Daoy (cell line): Measurements from ENCODE around the gene LCN12. TPM values are rescaled to one million over a fixed set of nuclear protein-coding genes. Genes with fewer than 3 reads are reported as not detected.

Experiments
- DNase-seq: peaks from one replicate; pipeline ENCODE4 v3.0.0-alpha.2; 2015; ENCODE audit warnings: low read depth
- total RNA-seq: library from RNA; depleted of rRNA; stranded (reverse); fragments of >200 nt; shearing (Covaris generic); gene quantifications from 2 replicates; pipeline ENCODE4 v1.2.3, GENCODE V29; 2014

LCN12 gene
- total RNA-seq, 1 experiment from 2014 or later: not detected

- DNase-seq: no peak
Measured at GRCh38 chr9:136957901-136958300, 5.8 kb downstream of the LCN12 start.

DNA sequence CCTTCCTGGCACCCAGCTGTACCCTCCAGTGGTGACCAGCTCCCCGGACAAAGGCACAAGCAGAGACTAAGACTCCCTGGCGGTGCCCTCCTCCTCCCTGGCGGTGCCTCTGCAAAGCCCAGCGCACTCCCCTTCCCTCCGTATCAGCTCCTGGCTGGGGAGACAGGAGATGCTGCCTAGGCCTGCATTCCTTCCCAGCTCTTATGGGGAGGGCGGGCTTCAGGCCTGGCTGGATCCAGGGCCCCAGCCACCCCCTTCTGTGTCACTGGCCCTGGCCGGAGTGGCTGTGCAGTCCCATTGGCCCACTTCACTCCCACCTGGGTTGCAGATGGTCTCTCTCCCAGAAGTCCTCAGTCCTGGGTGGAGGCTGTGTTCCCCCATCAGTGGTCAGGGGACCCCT is 6.4 kb downstream of the LCN12 start:
- no peak for DNase-seq

DNA sequence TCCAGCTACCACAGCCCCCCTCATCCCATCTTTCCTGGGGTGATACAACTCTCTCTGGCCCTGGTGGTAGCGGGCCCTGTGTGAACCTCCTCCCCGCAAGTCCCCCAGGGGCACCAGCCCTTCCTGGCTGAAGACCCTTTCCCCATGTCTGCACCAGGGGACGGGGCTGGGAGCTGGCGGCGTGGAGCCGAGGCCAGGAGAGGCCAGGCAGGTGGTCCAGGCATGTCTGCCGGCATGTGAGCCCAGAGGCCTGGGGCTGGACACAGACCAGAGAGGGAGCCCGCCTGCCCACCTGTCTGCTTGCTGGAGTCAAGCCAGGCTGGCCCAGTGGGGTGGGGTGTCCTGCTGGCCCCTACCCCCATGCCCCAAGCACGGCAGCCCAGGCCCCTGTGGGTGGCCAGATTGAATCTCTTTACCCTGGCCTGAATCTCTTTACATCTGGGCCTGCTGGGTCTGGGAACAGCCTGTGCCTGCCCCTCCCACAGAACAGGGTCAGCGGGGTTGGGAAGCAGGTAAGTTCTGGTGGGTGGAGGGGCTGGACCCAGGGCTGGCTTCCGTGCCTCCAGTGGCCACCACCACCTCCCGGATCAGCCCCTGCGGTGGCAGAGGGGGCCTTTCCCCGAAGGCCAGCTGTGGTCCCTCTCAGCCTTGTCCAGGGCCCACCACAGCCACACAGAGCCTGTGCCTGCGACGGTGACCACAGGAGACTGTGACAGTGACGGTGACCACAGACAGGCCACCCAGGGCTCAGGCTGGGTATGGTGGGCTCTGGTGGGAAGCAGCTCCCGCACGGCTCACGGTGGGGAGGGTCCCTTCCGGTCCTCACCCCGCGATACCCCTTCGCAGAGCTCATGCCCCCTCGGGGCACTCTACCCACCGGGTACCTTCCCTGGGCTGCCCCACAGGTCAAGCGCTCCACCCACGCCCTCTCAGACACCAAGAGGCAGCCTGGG is 7.1 kb downstream of the LCN12 start:
- no peak for DNase-seq

DNA sequence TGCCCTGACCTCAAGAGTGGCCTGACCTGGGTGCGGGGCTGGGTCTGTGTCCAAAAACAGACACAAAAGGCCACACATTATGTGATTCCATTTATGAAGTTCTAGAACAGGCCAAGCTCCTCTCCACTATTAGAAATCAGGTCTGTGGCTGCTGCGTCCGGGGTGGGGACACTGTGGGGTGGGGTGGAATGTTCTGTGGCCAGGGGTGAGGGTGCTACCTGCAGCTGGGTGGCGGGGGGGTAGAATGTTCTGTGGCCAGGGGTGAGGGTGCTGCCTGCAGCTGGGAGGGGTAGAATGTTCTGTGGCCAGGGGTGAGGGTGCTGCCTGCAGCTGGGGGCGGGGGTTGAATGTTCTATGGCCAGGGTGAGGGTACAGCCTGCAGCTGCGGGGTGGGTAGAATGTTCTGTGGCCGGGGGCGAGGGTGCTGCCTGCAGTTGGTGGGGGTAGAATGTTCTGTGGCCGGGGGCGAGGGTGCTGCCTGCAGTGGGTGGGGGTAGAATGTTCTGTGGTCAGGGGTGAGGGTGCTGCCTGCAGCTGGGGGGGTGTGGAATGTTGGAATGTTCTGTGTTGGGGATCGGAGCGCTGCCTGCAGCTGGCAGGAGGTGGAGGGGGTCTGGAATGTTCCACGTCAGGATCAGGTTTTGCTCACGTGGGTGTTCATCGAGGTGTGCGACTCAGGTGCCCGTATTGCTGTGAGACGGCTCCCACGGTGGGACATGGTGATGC is 8.3 kb downstream of the LCN12 start:
- no peak for DNase-seq

DNA sequence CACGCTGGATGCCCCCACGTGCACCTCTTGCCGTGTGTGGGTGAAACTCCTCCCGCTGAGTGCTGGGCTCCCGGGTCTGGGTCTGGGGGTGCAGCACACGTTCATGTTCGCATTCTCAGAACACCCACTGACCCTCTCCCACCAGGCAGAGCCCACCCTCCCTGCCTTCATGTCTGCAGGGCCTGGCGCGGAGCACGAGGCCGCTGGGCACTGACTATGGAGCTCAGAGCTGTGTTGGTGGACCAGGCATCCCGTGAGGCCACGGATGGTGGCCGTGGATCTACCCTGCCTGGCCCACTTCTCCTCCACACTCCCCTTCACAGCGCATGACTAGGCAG is 8.8 kb downstream of the LCN12 start:
- no peak for DNase-seq

GRCh38 chr9:136961279-136962065 is 9.4 kb downstream of the LCN12 start:
- no peak for DNase-seq

- DNase-seq: no peak
Measured at GRCh38 chr9:136962163-136962562, 10.1 kb downstream of the LCN12 start.

DNA sequence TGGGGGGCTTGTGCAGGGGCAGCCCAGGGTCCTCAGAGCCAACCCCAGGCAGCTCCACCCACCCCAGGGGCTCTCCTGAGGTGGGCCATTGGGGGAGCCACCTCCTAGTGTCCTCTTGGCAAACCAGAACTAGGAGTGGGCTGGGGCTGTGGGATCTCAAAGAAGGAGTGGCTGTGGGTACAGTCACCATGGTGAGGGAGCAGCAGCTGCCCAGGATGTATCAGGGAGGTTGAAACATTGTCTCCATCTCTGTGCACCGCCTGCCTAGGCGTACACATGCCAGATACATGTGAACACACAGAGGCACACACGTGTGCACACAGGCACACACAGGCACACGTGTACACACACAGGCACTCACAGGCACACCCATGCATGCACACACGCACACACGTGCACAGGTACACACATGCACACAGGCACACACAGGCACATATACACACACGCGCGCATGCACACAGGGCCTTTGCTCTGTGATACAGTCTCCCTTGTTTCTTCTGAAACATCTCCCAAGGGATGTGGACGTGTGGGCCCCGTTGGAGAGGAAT is 10.7 kb downstream of the LCN12 start:
- no peak for DNase-seq

DNA sequence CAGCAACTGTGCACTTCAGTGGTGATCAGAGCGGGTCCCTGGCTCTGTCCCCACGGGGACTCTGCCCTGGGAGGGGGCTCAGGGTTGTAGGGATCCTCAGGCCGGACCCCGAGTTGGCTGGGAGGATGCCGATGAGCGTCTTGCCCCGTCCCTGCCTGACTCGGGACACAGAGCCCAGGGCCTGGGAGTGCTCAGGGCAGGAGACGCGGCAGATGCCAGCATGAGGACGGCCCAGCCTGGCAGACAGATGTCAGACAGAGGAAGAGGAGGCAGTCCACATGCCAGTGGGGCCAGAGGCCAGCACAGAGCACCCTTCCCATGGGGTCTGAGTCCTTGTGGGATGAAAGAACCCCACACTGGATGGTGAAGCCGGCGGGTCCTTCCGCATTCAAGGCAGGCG is 11.3 kb downstream of the LCN12 start:
- DNase-seq: no peak

- no peak for DNase-seq
Measured at GRCh38 chr9:136963751-136964150, 11.7 kb downstream of the LCN12 start.

DNA sequence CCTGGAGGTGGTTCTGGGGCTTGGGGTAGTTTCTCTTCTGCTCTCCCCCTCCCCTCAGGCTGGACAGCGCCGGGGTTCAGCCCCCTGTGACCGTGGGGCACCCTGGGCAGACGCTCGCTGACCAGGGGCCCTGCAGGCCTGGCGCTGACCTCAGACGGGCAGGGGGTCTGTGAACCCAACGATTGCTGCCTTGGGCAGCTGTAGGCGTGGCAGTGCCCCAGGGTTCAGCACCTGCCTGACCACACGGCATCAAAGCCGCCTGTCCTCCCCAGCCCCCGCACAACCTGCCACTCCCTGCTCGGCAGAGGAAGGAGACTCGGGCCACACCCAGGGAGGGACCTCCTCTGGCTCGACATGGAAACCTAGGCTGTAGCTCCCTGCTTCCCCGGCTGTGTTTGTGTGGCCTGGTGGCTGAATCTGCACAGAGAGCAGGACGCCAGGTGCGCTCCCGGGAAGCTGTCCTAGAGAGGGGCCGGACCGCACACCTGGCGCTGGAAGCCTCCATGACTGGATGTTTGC is 12.2 kb downstream of the LCN12 start:
- DNase-seq: no peak

DNA sequence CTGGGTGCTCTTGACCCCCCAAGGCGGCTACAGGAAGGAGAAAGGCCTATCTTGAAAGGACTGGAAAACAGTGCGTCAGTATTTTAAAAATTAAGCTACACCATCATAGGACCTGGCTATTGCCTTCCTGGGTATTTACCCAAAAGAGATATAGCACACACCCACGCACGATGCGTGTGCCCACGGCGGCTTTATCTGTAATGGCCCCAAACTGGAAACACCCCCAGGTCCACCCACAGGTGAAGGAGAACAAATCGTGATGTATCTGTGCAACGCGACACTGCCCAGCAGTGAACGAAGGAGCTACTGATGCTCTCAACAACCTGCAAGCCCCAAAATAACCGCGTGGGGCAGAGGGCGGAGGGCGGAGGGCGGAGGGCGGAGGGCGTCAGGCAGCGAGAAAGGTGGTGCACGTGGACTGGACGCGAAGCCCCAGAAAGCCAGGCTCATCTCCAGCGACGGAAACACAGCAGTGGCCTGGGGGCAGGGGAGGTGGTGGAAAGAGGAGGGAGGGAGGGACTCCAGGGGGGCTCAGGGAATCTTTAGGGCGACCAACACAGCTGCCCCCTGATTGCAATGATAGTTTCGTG is 12.9 kb downstream of the LCN12 start:
- no peak for DNase-seq

DNA sequence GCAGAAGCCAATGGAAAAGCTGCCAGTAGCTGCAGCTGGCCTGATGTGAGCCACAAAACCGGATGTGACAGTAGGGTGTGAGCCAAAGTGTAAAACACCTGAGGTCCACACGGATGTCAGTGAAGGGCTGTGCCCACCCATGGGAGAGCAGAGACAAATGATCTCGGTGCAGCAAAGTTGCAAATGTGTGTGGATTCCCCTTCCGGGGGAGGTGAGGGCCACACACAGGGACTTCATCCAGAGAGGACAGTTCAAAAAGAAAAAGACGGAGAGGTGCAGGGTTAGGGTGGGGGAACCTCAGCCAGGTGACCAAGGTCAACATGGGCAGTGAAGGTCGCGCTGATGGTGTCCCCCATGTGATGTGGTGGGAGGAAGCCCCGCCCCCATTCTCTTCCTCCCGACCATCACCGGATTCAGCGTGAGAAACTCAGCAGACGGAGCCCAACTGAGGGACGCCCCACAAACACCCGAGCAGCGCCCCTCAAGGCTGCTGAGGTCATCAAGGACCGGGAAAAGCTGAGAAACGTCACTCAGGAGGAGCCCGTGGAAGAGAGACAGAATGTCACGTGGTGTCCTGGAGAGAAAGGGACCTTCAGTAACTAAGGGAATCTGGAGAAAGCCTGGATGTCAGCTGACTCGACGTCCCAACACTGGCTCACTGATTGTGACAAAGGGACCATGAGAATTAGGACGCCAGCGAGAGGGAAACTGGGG is 13.9 kb downstream of the LCN12 start:
- DNase-seq: no peak

DNA sequence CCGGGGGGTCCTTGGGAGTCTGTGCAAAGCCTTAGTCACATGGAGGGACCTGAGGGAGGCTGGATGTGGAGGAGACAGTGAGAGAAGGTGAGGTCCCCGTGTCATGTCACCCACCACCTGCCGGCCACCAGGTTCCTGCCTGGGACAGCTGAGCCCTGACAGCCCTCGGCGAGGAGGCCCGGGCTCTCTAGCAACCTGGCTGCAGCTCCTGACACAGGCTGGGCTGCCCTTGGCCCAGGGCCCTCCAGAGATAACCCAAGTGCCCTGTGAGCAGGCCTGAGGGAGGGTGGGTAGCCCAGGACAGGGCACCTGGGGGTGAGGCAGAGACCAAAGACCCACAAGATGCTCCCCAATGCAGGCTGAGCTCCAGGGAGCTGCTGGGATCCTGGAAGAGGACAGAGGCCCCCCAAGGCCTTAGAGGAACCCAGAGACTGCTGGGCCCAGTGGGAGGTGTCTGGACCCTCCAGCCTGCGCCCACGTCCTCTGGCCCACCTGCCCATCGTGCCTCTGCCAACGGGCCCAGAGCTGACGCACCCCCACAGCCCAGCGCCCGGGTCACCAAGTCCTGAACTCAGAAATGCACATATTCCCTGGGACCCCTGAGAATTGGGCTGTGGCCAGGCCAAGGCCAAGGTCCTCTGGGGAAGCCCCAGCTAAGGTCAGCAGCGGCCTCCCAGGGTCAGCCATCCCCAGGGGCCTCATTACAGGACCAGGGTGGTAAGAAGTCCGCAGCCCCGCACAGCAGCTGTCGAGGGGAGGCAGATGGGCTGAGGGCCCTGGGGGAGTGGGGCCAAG is 16.5 kb downstream of the LCN12 start:
- no peak for DNase-seq

DNA sequence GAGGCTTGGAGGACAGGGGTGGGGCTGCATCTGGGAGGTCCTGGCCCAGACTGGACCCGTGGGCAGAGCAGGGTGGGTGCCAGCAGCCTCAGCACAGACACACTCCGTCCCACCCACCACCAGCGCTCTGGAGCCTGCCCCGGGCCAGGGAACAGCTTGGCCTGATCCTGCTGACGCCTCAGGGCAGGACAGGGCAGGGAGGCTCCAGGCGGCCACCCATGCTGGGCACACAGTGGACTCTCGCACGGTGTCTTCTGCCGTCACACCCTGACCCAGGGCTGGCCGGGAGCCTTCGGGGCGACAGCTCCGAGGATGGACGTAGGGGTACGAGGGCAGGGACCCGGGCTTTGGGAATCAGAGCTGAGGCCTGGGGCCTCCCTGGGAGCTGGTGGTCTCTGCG is 17.1 kb downstream of the LCN12 start:
- no peak for DNase-seq

GRCh38 chr9:136969774-136970173 is 17.7 kb downstream of the LCN12 start:
- no peak for DNase-seq

DNA sequence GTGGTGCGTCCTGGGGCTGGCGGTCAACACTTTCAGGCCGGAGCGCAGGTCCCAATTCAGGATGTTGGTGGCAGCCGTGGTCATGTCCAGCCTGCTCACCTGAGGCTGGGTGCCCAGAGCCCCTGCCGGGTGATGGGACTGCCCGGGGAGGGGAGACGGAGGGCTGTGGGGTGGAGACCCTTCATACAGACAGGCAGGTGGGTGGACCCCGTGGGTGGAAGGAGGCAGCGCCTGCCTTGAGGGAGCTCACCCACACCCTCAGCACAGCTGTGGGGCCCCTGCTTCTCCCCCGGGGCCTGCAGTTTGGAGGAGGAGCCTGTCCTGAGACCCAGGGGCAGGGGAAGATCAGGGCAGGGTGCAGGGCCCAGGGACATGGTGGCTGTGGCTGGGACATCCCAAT is 18.3 kb downstream of the LCN12 start:
- no peak for DNase-seq

DNA sequence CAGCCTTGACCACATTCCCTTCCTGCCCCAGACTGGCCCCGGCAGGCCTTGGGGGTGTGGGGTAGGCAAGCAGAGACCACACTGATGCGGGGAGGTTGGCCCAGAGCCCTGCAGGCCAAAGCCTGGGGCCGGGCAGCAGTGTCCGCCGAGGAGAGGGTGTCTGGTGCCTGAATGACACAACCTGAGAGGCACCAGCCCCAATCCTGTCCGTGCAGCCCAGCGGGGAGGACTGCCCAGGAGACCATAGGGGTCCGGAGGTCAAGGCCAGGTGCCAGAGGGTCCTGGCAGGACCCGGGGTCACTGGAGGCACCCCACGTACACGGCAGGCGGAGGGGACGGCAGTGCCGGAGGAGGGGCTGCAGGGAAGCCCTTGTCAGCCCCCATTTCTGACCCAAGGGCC is 19.7 kb downstream of the LCN12 start:
- DNase-seq: no peak

- no peak for DNase-seq
Measured at GRCh38 chr9:136972335-136972734, 20.3 kb downstream of the LCN12 start.

DNA sequence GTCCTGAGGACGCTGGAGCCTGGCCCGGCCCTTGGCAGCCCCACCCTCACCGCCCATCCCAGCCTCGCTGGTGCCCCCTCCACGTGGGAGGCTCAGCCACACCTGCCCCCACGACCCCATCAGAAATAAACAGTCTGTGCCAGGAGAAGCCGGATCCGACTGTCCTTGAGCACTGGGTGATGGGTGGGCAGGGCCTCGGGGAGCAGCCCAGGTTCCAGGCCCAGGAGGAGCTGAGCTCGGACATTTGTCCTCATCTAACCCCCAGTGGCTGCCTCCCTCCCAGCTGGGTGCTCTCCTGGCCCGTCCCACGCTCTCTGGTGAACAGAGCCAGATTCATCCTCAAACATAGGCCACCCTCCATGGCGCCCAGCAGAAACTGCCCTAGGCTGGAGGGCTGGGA is 20.7 kb downstream of the LCN12 start:
- no peak for DNase-seq
